ENCODE results near the gene KDM3A. TPM values are rescaled to one million over a fixed set of nuclear protein-coding genes. Genes with fewer than 3 reads are reported as not detected.

The KDM3A gene
- total and polyA plus RNA-seq, 9 of the 15 experiments (the other 6 are each of a cell fraction or from before 2014, with no cell fraction given) = 7.5 to 95.4 (median 24.8) TPM

DNA sequence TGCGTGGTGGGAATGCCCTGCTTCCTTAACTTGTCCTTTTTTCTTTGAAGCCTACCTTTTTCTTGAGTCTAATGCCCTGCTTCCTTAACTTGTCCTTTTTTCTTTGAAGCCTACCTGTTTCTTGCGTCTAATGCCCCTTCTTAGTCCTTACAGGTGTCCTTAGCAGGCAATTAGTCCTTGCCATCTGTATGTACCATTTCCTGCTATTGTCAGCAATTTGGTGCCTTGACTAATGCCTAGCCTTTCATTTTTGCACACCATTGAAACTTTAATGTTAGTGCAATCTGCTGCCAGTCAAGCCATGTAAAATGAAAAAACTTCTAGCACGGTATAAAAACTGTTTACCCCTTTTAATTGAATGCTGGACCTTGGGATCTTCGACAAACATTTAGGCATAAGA lies 4.3 kb downstream of the KDM3A start:
- H3K36me3 ChIP-seq (ENCODE audit: control insufficient read depth, insufficient read depth, low read length) = peaks cover 66% of the 10 kb centered on the region
- intact Hi-C loops (cut with micrococcal nuclease) = no loop called here
- no peak overlapping the region for H2AFZ ChIP-seq (ENCODE audit: low read depth, low read length)
- FAIRE-seq (no peak), ATAC-seq (no peak), DNase-seq (ENCODE audit: extremely low read depth in 1 of 4, low spot score in 3 of 4) (no peak)
- H3K4me3 ChIP-seq = no peak overlapping the region
- POLR2A ChIA-PET = no interaction called here
- in situ Hi-C loops (cut with MboI) = no loop called here
- peaks cover 18% of the 10 kb centered on the region for H4K20me1 ChIP-seq (replicated peaks; ENCODE audit: control insufficient read depth, insufficient read depth, low read length)
- TF ChIP-seq C11orf30 (IDR thresholded peaks at IDR 0.05; ENCODE audit: low read depth) (0 out of 2 replicates have a peak, but pooled peaks have one; percentile 13), NR2C1 (IDR thresholded peaks at IDR 0.05) (no peak), NR2C1 (tag; IDR thresholded peaks at IDR 0.05) (no peak), ZNF316 (IDR thresholded peaks at IDR 0.05) (0 out of 2 replicates have a peak, but pooled peaks have one; percentile 27)
- H3K27me3 ChIP-seq (ENCODE audit: control insufficient read depth in 2 of 2, insufficient read depth in 2 of 2, low read length in 2 of 2) = no peaks in the 10 kb centered on the region
- H3K4me1 ChIP-seq (replicated peaks in 1 of 2; ENCODE audit: control insufficient read depth in 2 of 2, insufficient read depth in 2 of 2, low read length in 2 of 2) = peaks cover 5 to 11% of the 10 kb centered on the region in 2 experiments; a peak in 4 of 5 replicates
- no peak overlapping the region for H3K4me2 ChIP-seq (ENCODE audit: insufficient read depth, low read length)
- H3K9me3 ChIP-seq (replicated peaks; ENCODE audit: control insufficient read depth, insufficient read depth, low read depth, low read length) = no peaks in the 10 kb centered on the region
- no peaks in the 10 kb centered on the region for H3K9me1 ChIP-seq (ENCODE audit: control insufficient read depth, insufficient read depth, low read length)
- CTCF ChIA-PET (ENCODE audit: low intra/inter-chr PET ratio) = no interaction called here
- no TSS peak for BruUV-seq (replicated peaks)
- no peak overlapping the region for H3K9ac ChIP-seq (ENCODE audit: insufficient read depth in 1 of 2, low read depth in 2 of 2, low read length in 2 of 2)
- H3K79me2 ChIP-seq (ENCODE audit: control insufficient read depth, insufficient read depth, low read length) = peaks cover 84% of the 10 kb centered on the region
- H3K27ac ChIP-seq (ENCODE audit: extremely low read depth, low read depth, low read length) = no peak overlapping the region
- WGBS (ENCODE audit: insufficient coverage, low coverage, missing lambda C conversion rate) = 82% methylated on average over 4 of the region's 4 CpGs

DNA sequence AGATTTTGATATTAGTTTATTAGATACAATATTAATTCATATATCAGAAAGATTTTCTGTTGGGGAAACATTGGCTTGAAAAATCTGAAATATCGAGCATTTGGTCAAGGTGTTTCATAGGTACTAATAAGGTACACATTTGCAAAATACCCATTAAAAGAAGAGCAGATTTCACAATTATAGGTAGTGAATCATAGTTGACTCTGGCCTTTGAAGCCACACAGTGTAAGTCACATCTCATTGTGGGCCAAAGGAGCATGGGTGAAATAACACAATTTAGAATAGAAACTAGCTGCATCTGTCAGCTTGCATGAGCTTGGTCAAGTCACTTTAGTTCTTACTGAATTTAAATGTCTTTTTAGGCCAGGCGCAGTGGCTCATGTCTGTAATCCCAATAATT lies 4.9 kb downstream of the KDM3A start:
- Histone ChIP-seq H3K4me2 (ENCODE audit: insufficient read depth, low read length) (no peak overlapping the region), H4K20me1 (replicated peaks; ENCODE audit: control insufficient read depth, insufficient read depth, low read length) (peaks cover 18% of the 10 kb centered on the region), H3K9me3 (replicated peaks; ENCODE audit: control insufficient read depth, insufficient read depth, low read depth, low read length) (no peaks in the 10 kb centered on the region), H2AFZ (ENCODE audit: low read depth, low read length) (no peak overlapping the region), H3K4me3 (no peak overlapping the region), H3K36me3 (ENCODE audit: control insufficient read depth, insufficient read depth, low read length) (peaks cover 72% of the 10 kb centered on the region), H3K27ac (ENCODE audit: extremely low read depth, low read depth, low read length) (no peak overlapping the region), H3K4me1 (replicated peaks in 1 of 2; ENCODE audit: control insufficient read depth in 2 of 2, insufficient read depth in 2 of 2, low read length in 2 of 2) (peaks cover 5 to 11% of the 10 kb centered on the region in 2 experiments; a peak in 4 of 5 replicates), H3K9me1 (ENCODE audit: control insufficient read depth, insufficient read depth, low read length) (no peaks in the 10 kb centered on the region), H3K9ac (ENCODE audit: insufficient read depth in 1 of 2, low read depth in 2 of 2, low read length in 2 of 2) (no peak overlapping the region), H3K27me3 (ENCODE audit: control insufficient read depth in 2 of 2, insufficient read depth in 2 of 2, low read length in 2 of 2) (no peaks in the 10 kb centered on the region), H3K79me2 (ENCODE audit: control insufficient read depth, insufficient read depth, low read length) (peaks cover 84% of the 10 kb centered on the region)
- no TSS peak for BruUV-seq (replicated peaks)
- no peak for ATAC-seq
- in situ Hi-C loops (cut with MboI) = no loop called here
- FAIRE-seq = no peak
- DNase-seq (ENCODE audit: extremely low read depth in 1 of 4, low spot score in 3 of 4) = no peak
- intact Hi-C loops (cut with micrococcal nuclease) = no loop called here
- POLR2A ChIA-PET = interaction anchor here (0.6 kb wide), 1 partner anchor 22 kb away, joined by 4 read pairs; no protein-coding TSS in a partner anchor
- WGBS (ENCODE audit: insufficient coverage, low coverage, missing lambda C conversion rate) = 96% methylated on average over 2 of the region's 2 CpGs
- CTCF ChIA-PET (ENCODE audit: low intra/inter-chr PET ratio) = no interaction called here
- no peak for TF ChIP-seq SIRT6 (IDR thresholded peaks at IDR 0.05; ENCODE audit: low read depth, low read length)
- no peak for TF ChIP-seq NR2C1 (IDR thresholded peaks at IDR 0.05)
- no peak for TF ChIP-seq NR2C1 (tag; IDR thresholded peaks at IDR 0.05)
- no peak for TF ChIP-seq HDAC8 (tag; IDR thresholded peaks at IDR 0.05)
- TF ChIP-seq, protein P1, sequence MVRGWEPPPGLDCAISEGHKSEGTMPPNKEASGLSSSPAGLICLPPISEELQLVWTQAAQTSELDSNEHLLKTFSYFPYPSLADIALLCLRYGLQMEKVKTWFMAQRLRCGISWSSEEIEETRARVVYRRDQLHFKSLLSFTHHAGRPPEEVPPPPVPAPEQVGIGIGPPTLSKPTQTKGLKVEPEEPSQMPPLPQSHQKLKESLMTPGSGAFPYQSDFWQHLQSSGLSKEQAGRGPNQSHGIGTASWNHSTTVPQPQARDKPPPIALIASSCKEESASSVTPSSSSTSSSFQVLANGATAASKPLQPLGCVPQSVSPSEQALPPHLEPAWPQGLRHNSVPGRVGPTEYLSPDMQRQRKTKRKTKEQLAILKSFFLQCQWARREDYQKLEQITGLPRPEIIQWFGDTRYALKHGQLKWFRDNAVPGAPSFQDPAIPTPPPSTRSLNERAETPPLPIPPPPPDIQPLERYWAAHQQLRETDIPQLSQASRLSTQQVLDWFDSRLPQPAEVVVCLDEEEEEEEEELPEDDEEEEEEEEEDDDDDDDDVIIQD (CRISPR knock-in tag; IDR thresholded peaks at IDR 0.05) = no peak
- no peak for TF ChIP-seq EHMT2 (IDR thresholded peaks at IDR 0.05)
- no peak for TF ChIP-seq HMGN3 (IDR thresholded peaks at IDR 0.05; ENCODE audit: borderline replicate concordance, extremely low read depth, insufficient read length, low read depth, low read length)
- TF ChIP-seq, protein P2, sequence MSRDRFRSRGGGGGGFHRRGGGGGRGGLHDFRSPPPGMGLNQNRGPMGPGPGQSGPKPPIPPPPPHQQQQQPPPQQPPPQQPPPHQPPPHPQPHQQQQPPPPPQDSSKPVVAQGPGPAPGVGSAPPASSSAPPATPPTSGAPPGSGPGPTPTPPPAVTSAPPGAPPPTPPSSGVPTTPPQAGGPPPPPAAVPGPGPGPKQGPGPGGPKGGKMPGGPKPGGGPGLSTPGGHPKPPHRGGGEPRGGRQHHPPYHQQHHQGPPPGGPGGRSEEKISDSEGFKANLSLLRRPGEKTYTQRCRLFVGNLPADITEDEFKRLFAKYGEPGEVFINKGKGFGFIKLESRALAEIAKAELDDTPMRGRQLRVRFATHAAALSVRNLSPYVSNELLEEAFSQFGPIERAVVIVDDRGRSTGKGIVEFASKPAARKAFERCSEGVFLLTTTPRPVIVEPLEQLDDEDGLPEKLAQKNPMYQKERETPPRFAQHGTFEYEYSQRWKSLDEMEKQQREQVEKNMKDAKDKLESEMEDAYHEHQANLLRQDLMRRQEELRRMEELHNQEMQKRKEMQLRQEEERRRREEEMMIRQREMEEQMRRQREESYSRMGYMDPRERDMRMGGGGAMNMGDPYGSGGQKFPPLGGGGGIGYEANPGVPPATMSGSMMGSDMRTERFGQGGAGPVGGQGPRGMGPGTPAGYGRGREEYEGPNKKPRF (IDR thresholded peaks at IDR 0.05; ENCODE audit: low read depth, low read length) = no peak
- TF ChIP-seq MAFF (IDR thresholded peaks at IDR 0.05; ENCODE audit: low read length) = no peak
- TF ChIP-seq, protein P3, sequence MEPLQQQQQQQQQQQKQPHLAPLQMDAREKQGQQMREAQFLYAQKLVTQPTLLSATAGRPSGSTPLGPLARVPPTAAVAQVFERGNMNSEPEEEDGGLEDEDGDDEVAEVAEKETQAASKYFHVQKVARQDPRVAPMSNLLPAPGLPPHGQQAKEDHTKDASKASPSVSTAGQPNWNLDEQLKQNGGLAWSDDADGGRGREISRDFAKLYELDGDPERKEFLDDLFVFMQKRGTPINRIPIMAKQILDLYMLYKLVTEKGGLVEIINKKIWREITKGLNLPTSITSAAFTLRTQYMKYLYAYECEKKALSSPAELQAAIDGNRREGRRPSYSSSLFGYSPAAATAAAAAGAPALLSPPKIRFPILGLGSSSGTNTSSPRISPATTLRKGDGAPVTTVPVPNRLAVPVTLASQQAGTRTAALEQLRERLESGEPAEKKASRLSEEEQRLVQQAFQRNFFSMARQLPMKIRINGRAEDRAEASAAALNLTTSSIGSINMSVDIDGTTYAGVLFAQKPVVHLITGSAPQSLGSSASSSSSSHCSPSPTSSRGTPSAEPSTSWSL (CRISPR knock-in tag; IDR thresholded peaks at IDR 0.05; ENCODE audit: borderline replicate concordance) = no peak
